Measurements from ENCODE around the gene BET1L.

BET1L gene

GRCh38 chr11:227824-228379 is 20.7 kb upstream of the BET1L start:
- TF ChIP-seq CTCF (IDR thresholded peaks at IDR 0.05; ENCODE audit: extremely low read depth, missing control alignments): no peak
- no peak for DNase-seq (ENCODE audit: low spot score)

- TF ChIP-seq CTCF (IDR thresholded peaks at IDR 0.05; ENCODE audit: extremely low read depth, missing control alignments): no peak
- no peak for DNase-seq (ENCODE audit: low spot score)
Measured at GRCh38 chr11:225734-226453, 18.7 kb upstream of the BET1L start.

DNA sequence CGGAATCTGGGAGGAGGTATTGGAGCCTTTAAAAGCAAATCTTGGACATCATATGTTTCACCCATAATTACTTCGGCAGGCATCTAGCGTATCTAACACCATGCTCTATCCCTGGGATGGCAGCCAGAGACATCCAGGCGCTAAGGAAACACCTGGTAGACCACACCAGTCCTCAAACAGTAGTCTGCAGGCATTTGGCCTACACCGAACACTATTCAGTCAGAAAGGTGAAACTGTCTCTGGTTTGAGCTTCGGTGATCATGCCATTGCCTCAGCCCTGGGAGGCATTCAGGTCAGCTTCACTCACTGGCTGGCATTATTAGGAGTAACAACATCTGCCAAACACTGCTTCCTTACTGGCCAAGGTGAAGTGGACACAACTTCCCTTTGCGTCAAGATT is 17.2 kb upstream of the BET1L start:
- TF ChIP-seq CTCF (IDR thresholded peaks at IDR 0.05; ENCODE audit: extremely low read depth, missing control alignments): no peak
- no peak for DNase-seq (ENCODE audit: low spot score)

DNA sequence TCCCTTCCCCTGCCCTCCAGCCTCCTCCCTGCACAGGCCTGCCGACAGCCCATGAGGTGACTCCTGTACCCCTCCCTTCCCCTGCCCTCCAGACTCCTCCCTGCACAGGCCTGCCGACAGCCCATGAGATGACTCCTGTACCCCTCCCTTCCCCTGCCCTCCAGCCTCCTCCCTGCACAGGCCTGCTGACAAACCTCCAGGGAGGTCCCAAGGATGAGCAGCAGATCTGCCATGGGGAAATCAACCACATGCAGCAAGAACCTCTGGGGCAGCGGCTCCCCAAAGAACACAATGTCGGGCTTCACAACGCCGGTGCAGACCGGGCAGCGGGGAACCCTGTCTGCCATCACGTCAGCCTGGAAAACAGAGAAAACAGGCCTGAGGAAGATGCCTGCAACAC is 16.7 kb upstream of the BET1L start:
- no peak for TF ChIP-seq CTCF (IDR thresholded peaks at IDR 0.05; ENCODE audit: extremely low read depth, missing control alignments)

DNA sequence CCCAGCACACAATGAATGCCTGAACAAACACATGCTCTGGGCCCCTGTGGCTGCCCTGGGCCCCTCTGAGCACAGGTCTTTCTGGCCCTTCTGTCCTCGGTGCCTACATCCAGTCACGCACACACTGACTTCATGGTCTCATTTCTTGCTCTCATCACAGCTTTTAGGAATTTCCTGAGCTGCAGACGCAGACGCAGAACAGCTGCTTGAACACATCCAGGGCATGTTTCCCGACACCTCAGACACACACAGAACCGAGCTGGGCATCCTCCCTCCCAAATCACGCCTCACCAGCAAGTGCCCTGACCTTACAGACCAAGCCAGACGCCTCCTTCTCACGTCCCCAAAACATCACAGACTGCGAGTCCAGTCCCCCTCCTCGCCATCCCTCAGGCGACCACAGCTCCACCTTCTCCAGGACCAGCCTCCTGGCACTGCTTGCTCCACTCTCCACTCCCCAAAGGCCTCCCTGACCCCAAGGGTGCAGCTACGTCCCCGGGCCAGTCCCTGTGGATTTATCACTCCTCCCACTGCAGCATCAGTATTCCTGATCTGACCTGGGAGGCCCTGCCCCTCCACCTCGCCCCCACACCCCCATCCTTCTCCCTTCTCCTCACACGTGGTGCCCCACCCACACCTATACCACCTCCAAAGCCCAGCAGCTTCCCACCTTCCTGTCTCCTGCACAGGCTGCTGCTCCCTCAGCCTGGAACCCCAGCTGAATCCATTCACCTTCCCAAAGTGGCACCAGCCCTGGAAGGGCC is 16.0 kb upstream of the BET1L start:
- no peak for TF ChIP-seq CTCF (IDR thresholded peaks at IDR 0.05; ENCODE audit: extremely low read depth, missing control alignments)
- no peak for DNase-seq (ENCODE audit: low spot score)

More for the DNA sequence above, 16.7 kb upstream of the BET1L start:
- no peak for DNase-seq (ENCODE audit: low spot score)

GRCh38 chr11:221998-222789 is 15.0 kb upstream of the BET1L start:
- DNase-seq (ENCODE audit: low spot score): no peak
- TF ChIP-seq CTCF (IDR thresholded peaks at IDR 0.05; ENCODE audit: extremely low read depth, missing control alignments): no peak
